Testis (tissue), 2 donors: ENCODE results near the gene HOOK1.

Experiments
- POLR2A ChIP-seq: fragments of 450-650 bp; IDR thresholded peaks from one replicate; pipeline ENCODE4 v1.6.1; 2017; ENCODE audit warnings: antibody characterized with exemption, mild to moderate bottlenecking, moderate library complexity
- TF ChIP-seq, protein P1 (sequence below), 3 experiments: fragments of 450-650 bp in 2 of 3; fragments of 200-600 bp in 1 of 3; sonication (generic) in 1 of 3; IDR thresholded peaks; one replicate each; pipeline ENCODE4 v1.5.1; 2016 to 2019; ENCODE audit warnings: antibody characterized with exemption in 3 of 3, mild to moderate bottlenecking in 2 of 3, moderate library complexity in 1 of 3

DNA sequence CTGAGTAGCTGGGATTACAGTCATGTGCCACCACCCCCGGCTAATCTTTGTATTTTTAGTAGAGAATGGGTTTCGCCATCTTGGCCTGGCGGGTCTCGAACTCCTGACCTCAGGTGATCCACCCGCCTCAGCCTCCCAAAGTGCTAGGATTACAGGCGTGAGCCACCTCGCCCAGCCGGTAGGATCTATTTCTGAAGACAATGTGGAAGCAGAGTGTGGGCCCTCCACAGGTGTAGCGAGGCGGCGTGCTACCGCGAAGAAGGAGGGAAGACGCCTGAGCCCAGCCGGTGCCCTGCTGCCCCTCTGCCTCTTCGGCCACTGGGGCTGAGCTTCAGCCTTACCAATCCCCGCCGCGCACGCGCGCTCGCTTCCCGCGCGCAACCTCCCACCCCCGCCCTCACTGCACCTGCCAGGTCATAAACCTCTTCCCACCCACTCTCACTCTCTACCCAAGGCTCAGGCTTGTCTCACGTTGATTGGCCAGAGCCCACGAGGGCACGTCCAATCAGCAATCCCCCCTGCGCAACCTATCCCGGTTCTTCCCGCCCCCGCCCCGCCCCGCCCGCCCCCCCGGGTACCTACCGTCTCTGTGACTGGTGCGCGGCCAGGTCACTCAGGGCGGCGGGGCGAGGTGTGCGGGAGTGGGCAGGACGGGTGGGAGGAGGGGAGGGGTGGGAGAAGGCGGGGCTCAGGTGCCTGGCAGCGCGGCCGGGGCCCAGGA, 409 bp upstream of the HOOK1 start:
- TF ChIP-seq, protein P1, sequence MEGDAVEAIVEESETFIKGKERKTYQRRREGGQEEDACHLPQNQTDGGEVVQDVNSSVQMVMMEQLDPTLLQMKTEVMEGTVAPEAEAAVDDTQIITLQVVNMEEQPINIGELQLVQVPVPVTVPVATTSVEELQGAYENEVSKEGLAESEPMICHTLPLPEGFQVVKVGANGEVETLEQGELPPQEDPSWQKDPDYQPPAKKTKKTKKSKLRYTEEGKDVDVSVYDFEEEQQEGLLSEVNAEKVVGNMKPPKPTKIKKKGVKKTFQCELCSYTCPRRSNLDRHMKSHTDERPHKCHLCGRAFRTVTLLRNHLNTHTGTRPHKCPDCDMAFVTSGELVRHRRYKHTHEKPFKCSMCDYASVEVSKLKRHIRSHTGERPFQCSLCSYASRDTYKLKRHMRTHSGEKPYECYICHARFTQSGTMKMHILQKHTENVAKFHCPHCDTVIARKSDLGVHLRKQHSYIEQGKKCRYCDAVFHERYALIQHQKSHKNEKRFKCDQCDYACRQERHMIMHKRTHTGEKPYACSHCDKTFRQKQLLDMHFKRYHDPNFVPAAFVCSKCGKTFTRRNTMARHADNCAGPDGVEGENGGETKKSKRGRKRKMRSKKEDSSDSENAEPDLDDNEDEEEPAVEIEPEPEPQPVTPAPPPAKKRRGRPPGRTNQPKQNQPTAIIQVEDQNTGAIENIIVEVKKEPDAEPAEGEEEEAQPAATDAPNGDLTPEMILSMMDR (IDR thresholded peaks at IDR 0.05), result no peak
- no peak for TF ChIP-seq POLR2A
